ENCODE measurements around the gene OXCT1.
"Not testable (repeated sequence)": the region's sequence is repeated elsewhere in the genome, so short reads cannot be mapped to it uniquely, and the experiment has no call there.

Gene OXCT1

GRCh38 chr5:41871852-41872251, 1.6 kb upstream of the OXCT1 start:
- FAIRE-seq = no peak

GRCh38 chr5:41870627-41871048, 413 bp upstream of the OXCT1 start:
- no peak for FAIRE-seq

DNA sequence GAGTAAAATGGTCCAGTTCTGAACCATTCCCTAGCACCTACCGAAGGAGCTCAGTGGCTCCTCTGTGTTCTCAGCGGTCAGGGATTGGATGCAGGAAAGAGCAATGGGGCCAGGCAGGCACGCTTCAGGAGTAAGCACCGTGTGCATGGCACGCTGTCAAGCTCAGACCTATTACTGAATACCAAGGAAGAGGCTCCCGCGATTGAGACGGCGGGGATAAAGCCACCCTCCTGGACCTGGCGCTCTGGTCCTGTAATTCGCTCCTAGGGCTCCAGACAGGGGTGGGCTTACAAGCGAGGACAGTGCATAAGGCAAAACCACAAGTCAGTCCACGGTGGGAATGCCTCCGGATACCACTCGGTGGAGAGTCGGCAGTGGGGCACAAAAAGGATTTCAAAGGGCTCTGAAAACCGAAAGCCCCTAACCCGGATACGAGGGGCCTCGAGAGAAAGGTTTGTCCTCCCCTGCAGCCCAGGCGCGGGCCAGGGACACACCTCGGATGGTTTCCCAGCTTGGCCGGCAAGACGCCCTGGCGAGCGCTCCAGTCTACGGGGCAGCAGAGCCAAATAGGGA, 988 bp downstream of the OXCT1 start:
- no peak for FAIRE-seq

DNA sequence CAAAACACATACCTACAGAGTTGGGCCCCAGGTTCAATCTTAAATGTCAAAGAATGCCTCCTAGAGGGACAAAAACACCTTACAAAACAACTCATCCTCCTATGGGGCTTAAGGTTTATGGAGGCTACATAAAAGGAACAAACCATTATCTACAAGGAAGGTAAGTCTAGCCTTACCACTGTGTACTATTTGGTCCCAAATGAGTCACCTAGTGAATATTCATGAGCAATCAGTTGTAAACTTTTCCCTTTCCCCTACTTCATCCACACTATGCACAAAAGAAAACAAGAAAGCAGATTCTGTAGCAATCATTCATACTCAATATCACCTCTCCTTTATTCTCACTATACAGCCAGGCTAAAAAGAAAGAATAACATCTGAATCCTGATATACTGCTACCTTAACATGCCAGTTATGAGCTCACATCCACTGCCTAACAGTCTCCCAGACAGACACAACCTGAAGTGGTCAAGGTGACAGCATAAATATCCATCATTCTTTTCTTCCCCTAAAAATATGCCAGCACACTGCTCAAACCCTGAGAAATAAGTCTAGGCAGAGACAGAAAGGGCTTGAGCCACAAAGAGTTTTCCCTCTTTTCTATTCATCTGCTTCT, 6.2 kb downstream of the OXCT1 start:
- no peak for FAIRE-seq

DNA sequence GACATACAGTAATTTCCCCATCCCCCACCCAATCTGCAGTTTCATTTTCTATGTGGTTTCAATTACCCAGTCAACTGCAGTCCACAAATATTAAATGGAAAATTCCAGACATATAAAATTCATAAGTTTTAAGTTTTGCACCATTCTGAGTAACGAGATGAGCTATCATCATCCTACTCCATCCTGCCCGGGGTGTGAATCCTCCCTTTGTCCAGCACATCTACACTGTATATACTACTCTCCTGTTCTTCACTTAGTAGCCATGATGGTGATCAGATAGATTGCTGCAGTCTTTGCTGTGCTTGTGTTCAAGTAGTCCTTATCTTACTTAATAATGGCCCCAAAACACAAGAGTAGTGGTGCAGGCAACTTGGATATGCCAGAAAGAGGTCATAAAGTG, 11.3 kb downstream of the OXCT1 start:
- no peak for FAIRE-seq

DNA sequence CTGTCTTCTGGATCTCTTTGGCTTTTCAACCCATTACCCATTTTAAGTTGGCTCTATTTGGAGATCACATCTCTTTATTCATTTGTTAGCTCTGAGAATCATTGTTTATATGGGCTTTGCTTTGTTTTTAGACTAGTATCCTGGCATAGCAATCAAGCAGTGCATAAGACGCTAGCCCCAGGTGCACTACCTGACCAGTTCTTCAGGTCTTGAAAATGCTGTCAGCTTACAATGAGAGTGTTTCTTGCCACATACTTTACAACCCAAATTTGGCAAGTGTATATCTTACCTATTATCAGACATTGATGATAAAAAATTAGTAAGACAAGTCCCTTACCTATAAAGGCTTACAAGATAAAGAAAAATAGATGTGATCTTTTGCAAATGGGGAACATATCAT, 12.2 kb downstream of the OXCT1 start:
- no peak for FAIRE-seq

- FAIRE-seq = no peak
These were observed 13.4 kb downstream of the OXCT1 start for GRCh38 chr5:41856644-41857491.

GRCh38 chr5:41852293-41852692, 17.9 kb downstream of the OXCT1 start:
- no peak for FAIRE-seq

GRCh38 chr5:41851116-41851515, 19.1 kb downstream of the OXCT1 start:
- FAIRE-seq = no peak

- FAIRE-seq = no peak
These were observed 21.2 kb downstream of the OXCT1 start for GRCh38 chr5:41848983-41849382.

DNA sequence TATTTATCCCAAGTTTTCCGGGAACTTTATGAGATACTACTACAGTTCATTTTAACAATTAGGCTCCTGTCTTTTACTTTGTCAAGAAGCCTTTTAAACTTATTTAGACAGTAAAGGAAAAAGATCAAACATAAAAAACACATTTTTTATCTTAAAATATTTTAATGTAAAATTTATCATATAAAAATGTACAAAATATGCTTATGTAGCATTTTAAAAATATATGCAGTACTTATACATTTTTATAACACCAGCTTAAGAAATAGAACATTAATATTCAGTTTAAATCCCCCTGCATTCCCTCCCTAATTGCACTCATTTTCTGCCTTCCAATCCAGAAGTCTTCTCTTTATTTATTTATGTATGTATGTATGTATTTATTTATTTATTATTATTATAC, 24.5 kb downstream of the OXCT1 start:
- not testable (repeated sequence) for FAIRE-seq

DNA sequence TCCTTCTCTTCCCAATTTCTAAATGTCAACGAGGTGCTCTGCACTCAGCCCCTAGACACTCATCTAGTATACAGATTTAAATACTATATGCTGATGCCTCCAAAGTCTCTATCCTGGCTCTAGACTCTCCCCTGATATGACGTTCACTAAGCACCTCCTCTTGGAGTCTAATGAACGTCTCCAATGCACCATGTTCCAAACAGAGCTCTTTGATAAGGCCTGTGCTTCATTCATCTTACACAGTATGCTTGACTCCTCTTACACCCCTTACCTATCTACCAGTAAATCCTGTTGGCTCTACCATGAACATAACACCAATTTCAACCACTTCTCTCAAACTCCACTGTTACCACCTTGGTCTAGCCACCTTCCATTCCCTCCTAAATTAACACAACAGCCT, 25.7 kb downstream of the OXCT1 start:
- no peak for FAIRE-seq

DNA sequence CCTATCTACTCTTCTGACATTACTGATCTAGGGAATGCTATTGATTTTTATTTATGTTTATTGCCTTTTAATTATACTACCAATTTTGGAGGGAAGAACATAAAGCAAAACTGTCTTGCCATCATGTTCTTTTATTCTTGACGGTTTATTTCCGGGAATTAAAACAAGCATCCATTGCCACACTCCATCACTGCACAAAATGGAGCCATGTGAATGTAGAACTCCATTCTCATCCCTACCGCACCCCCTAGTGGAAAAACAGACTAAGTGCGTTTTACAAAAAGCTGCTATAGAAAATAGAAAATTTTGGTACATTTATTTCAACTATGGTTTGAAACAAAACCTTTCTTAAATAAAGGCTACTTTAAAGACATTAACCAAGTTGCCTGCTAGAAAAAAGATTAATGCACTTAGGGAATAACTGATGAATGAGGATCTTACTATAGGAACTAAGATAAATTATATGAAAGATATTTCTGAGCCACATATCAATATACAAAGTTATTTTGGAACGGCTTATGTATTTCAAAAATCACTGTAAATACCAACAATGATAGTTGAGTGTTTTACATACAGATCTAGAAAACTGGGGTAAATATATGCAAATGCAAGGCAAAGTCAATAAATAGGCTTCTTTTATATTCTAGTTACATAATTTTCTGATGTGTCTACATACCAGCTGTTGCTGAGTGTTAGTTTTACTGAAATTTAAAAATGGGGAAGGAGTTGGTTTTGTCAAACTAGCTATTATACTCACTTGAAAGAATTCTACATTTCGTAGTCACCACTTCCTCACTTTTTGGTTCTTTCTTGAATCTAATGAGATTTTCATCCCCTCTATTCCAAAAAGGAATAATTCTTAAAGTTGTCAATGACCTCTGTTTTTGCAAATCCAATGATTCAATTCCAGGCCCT, 26.5 kb downstream of the OXCT1 start:
- peak; percentile 93 for FAIRE-seq

- FAIRE-seq = no peak
These were observed 27.4 kb downstream of the OXCT1 start for GRCh38 chr5:41842777-41843176.

DNA sequence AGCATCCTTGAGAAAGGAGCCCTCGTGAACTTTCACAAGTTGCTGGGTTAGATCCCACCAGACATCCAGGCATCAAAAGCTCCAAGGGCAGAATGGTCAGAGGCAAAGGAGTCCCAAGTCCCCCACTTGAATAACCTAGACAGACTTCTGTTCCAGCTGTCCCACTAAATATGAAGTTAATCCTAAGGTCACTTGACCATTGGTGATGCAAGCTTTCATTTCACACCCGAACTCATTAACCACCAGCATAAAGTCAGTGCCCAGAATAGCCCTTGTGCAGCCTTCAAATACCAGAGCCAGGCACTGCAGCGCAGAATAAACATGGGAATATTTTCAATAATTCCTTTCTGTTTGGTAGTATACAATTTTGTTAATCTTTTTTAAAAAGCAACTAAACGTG, 28.9 kb downstream of the OXCT1 start:
- FAIRE-seq = no peak

DNA sequence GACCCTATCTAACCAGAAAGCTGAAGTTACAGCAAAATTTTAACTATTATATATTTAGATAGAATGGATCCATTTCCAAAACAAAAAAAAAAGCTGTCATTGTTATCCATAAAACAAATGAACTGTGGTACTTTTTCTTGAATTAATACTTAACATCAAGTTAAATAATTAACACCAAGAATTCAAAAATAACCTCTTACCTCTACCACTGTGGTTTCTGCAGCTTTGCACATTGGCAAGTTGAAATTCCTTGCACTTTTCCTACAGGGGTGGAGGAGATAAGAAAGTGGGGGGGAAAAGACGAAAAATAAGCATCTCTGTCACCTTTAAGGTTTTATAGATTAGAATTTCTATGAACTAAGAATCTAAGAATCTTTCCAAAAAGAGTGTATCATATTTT, 30.0 kb downstream of the OXCT1 start:
- no peak for FAIRE-seq

DNA sequence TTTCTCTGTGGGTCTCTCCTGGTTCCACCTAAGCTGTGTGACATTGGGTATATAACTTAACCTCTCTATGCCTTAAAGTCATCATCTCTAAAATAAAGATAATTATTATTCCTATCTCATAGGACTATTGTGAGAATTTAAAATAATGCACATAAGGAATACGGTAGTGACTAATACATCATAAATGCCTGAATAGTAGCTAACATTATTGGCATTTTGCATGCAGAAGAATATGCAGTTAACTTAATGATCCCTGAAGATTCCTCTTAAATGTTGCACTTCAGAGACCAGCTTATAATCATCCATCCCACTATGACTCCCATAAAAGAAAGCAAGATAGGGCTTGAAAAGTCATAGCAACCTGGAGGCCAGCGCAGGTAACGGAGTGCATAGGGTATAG, 32.4 kb downstream of the OXCT1 start:
- FAIRE-seq = no peak

DNA sequence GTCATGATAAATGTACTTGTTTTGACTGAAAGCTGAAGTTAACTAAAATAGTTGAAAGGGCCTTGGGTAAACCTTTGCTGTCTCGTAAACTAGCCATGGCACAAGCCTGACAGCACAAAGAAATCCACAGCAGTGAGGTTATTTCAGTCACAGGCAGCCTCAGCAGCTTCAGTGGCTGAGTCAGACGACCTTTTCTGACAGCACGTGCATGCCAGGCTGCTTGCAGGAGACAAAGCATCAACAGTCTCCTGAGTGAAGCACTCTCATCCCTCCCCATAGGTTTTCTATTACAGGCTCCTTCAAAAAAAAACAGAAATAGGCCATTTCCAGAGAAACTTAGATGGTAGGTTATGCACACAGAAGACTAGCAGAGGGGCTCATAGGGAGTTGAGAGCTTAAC, 34.6 kb downstream of the OXCT1 start:
- FAIRE-seq = no peak

DNA sequence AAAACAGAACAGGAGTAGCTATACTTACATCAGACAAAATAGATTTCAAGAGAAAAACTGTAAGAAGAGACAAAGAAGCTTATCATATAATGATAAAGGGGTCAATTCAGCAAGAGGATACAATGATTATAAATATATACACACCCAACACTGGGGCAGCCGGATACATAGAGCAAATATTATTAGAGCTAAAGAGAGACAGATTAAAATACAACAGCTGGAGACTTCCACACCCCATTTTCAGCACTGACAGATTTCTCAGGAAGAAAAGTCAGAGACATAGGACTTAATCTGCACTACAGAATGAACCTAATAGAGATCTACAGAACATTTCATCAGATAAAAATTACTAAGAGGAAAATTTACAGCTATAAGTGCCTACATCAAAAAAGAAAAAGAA, 35.7 kb downstream of the OXCT1 start:
- FAIRE-seq = no peak

GRCh38 chr5:41832430-41832829, 37.8 kb downstream of the OXCT1 start:
- no peak for FAIRE-seq

- FAIRE-seq = no peak
These were observed 39.1 kb downstream of the OXCT1 start for GRCh38 chr5:41831155-41831554.

- no peak for FAIRE-seq
These were observed 42.4 kb downstream of the OXCT1 start for GRCh38 chr5:41827792-41828191.

DNA sequence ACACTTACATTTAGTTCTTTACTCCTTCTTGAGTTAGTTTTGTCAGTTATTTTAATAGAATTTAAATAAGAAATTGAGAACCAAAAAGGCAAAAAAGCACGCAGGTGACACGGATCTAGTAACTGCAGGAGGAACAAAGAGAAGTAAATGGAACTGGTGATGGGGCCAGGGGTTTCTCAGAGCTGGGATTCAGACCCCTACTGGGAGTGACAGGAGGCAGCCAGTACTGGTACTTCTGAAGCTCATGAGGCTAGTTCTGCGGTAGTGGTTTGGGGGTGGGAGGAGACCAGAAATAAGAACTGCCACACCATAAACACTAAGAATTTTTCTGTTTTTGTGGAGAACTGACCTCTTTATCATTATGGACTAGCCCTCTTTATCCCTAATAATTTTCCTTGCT, 48.2 kb downstream of the OXCT1 start:
- no peak for FAIRE-seq
